NB4 (cell line): Measurements from ENCODE around the gene TMEM123.

Experiments
- CTCF ChIP-seq: IDR thresholded peaks from one replicate; pipeline ENCODE4 v1.5.1; 2012; ENCODE audit warnings: low read depth, low read length
- POLR2A ChIP-seq: IDR thresholded peaks from 2 replicates; pipeline ENCODE4 v1.6.1; 2011; ENCODE audit warnings: mild to moderate bottlenecking; ENCODE audit not compliant: insufficient read length; ENCODE audit errors: extremely low read depth

- no peak for TF ChIP-seq POLR2A
- no peak for TF ChIP-seq CTCF
Measured at GRCh38 chr11:102399189-102399588, 53.4 kb downstream of the TMEM123 start.
